Measurements from ENCODE around the gene MAPK14.

MAPK14 gene

DNA sequence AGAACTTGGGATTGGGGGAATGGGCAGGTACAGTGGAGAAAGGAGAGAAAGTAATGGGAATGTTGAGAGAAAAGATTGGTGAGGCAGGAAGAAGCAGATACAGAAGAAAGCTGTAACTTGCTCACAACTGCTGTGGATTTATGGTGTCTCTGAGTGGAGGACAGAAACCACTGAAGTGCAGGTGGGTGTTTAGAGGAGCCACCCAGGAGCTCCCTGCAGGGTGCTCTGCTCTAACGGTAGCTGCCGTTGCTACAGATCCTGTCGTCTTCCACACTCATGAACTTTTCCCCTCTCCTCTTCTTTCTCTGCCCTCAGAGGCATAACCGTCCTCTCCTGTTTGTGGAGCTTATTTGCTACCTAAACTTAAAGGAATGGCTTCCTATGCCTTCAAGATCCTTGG, 75.2 kb downstream of the MAPK14 start:
- DNase-seq (ENCODE audit: low read depth): no peak

DNA sequence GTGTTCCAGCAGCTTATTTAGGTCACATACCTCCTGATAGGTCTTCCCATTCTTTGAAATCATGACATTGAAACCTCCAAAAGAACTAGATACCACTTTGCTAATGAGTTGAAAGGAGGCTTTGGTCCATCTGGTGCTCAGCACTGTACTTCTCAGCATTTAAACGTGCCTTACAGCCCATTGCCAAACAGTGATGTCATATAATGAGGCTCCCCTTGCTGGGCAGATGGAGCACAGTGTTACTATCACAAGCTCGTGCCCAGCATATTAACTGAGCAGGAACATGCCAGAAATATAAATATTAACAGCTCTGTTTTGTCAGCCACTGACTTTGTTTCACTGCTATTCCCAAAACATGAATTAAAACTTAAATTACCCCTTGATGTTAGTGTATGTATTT, 77.2 kb downstream of the MAPK14 start:
- no peak for DNase-seq (ENCODE audit: low read depth)

DNA sequence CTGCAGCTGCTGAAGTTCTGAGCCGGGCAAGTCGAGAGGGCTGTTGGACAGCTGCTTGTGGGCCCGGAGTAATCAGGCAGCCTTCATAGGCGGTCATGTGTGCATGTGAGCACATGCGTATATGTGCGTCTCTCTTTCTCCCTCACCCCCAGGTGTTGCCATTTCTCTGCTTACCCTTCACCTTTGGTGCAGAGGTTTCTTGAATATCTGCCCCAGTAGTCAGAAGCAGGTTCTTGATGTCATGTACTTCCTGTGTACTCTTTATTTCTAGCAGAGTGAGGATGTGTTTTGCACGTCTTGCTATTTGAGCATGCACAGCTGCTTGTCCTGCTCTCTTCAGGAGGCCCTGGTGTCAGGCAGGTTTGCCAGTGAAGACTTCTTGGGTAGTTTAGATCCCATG, 81.5 kb downstream of the MAPK14 start:
- no peak for DNase-seq (ENCODE audit: low read depth)

DNA sequence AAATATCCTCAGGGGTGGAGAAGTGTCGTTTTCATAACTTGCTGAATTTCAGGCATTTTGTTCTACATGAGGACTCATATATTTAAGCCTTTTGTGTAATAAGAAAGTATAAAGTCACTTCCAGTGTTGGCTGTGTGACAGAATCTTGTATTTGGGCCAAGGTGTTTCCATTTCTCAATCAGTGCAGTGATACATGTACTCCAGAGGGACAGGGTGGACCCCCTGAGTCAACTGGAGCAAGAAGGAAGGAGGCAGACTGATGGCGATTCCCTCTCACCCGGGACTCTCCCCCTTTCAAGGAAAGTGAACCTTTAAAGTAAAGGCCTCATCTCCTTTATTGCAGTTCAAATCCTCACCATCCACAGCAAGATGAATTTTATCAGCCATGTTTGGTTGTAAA, 82.4 kb downstream of the MAPK14 start:
- DNase-seq (ENCODE audit: low read depth): no peak

DNA sequence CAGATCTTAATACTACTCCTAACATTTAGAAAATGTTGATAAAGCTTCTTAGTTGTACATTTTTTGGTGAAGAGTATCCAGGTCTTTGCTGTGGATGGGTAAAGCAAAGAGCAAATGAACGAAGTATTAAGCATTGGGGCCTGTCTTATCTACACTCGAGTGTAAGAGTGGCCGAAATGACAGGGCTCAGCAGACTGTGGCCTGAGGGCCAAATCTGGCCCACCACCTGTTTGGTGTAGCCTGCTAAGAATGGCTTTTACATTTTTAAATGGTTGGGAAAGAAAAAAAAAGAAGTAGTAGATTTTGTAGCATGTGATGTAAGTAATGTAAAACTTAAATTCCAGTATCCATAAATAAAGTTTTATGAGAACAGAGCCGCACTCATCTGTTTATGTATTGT, 83.3 kb downstream of the MAPK14 start:
- DNase-seq (ENCODE audit: low read depth): no peak

DNA sequence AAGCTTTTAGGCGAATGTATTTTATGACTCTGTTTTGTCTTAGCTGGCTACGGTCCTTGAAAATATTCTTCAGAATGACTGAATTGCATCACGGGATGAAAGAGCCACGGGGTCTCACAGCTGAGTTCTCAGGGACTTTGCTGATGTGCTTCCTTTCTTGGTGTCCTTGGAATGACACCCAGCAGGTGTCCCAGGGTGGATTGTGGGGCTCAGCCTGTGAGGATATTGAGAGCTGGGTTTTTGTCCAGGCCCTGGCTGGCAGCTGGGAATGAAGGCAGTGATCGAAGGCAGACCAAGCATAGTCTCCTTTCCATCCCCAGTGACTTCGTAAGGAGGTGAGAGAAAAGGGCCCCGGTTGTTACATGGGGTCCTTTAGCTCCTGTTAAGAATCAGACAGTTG, 83.9 kb downstream of the MAPK14 start:
- no peak for DNase-seq (ENCODE audit: low read depth)

DNA sequence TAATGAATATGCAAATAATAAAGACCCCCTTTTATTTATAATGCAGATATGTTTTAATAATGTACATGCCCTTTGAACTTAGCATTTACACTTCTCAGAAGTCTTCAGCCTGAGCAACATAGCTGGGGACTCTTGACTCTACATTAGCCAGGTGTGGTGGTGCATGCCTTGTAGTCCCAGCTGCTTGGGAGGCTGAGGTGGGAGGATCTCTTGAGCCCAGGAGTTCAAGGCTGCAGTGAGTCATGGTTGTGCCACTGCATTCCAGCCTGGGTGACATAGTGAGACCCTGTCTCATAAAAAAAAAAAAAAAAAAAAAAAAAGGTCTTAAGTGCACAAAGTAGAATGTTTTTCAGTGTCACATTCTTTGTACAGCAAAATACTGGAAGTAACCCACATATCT, 85.4 kb downstream of the MAPK14 start:
- DNase-seq (ENCODE audit: low read depth): no peak

DNA sequence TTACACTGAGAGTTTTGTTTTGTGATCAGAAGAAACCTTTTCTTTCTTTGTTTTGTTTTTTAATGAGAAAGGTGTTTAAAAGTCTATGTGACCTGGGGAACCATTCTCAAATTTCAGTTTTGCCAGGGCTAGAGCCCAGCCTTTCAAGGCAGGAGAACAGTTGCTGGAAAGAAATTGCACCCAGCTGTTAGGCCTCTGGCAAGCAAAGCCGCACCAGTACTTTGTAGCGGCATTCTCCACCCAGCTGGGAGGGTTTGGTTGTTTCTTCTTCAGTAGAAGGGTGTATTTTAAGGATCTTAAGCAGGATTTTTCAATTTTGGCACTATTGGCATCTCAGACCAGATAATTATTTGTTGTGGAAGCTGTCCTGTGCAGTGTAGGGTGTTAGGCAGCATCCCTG, 86.1 kb downstream of the MAPK14 start:
- no peak for DNase-seq (ENCODE audit: low read depth)

DNA sequence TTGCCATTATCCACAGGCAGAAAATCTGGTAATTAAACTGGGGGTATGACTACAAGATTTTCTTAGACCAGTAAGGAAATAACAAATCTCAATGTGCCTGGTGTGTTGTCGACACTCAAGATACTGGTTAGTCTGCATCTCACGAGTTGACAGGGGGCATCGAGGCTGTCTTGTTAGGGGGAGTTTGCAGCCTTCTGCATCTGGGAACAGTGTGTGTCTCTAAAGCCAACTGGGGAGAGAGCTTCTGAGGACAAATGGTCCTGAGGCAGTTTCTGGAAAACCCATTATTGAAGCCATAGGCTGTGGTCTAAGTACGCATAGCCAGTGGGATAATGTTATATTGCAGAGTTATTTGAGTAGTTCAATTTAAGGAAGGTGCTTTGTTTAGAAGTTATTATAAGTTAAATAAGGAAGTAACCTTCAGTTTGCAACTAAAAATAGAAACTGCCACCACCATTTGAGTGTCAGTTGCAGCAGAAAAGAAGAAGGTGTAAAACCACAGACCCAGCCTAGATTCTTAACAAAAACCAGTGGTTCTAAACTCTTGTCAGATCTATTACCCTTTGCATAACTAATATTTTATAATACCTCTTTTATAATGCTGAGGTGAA, 87.3 kb downstream of the MAPK14 start:
- no peak for DNase-seq (ENCODE audit: low read depth)

DNA sequence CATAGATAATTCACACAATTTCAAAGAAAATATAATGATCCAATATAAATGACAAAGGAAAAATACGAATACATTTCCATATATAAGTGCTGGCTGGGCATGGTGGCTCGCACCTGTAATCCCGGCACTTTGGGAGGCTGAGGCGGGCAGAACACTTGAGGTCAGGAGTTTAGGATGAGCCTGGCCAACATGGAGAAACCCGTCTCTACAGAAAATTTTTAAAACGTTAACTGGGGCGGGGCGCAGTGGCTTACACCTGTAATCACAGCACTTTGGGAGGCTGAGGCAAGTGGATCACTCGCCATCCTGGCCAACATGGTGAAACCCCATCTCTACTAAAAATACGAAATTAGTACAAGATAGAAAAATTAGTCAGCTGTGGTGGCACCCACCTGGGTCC, 87.8 kb downstream of the MAPK14 start:
- DNase-seq (ENCODE audit: low read depth): no peak

DNA sequence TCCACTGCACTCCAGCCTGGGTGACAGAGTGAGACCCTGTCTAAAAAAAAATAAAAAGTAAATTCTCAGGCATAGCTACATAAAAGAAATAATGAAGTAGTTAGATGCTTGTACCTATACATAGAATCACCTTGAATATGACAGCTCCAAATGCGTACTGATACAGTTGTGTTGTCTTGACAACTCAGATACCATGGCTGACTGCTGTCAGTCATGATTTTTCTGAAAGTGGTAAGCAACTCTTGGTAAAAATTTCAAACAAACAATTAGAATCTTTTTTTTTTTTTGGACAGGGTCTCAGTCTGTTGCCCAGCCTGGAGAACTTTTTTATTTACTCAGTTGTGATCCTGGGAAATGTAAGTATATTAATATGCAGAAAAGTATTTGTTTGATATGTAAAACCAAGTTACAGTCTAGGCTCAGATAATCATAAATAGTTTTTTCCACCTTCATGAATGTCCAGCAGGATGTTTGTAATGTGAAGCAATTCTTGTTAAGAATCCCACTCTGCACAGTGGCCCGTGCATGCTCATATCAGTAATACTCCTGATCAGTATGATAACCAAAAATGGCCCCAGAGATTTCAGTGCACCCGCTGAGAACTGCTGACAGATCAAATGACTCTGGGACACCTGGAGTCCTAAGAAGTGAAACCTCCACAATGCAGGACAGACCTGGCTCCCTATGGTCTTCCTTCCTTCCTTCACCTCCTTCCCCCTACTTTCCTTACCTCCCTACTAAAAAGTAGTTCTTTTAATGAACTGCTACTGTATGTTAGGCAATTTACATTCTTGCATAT, 88.7 kb downstream of the MAPK14 start:
- DNase-seq (ENCODE audit: low read depth): no peak

DNA sequence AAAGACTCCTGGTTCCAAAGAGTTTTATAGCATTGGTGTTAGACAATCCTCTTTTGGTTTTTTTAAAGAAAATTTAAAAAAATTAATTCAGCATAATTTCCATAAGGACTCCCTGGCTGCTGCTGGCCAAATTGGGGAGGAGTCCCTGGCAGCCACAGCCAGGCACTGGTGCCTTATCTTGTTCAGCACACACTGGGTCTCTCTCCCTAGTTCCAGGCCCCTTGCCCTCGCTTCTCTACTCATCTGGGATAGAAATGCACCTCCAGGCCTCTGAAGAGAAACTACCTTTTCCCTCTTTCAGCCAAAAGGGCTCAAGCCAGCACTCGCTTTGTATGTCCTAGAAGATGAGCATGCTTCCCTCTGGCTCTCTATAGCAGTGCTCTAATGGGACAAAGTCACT, 89.3 kb downstream of the MAPK14 start:
- DNase-seq (ENCODE audit: low read depth): no peak

DNA sequence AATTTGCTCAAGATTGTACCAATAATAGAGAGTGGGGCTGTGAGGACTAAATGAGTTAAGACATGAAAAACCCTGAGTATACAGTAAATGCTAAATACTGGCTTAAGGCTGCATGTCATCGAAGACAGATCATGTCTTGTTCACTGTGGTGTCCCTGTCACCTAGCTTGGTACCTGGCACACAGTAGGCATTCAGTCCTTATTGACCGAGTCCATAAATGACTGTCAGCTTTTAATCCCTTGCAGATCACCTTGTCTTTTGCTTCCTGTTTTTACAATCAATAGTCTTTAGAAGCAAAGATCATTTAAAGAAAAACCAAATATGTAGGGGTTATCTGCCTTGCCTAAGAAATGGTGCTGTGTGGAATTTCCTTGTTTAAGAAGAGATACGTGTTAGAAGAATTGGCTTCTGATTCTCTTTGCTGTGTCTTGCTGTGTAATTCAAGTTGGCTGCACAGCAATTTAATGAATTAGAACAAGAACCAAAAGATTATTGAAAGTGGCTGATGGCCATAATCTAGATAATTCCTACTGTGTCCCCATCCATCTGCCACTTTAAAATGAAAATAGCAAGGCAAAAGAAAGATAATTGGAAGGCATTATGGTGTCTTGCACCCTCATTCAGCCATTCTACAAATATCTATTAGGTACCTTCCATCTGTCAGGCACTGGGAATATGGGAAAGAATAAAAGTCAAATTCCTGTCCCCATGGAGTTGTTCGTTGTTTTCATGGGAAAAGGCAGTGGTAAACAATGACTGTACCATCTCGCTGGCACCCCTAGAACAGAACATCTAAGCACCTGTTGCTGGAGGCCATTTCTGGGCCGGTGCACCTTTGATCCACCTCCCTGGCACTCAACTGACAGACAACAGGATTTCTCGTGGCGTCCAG, 90.3 kb downstream of the MAPK14 start:
- no peak for DNase-seq (ENCODE audit: low read depth)

DNA sequence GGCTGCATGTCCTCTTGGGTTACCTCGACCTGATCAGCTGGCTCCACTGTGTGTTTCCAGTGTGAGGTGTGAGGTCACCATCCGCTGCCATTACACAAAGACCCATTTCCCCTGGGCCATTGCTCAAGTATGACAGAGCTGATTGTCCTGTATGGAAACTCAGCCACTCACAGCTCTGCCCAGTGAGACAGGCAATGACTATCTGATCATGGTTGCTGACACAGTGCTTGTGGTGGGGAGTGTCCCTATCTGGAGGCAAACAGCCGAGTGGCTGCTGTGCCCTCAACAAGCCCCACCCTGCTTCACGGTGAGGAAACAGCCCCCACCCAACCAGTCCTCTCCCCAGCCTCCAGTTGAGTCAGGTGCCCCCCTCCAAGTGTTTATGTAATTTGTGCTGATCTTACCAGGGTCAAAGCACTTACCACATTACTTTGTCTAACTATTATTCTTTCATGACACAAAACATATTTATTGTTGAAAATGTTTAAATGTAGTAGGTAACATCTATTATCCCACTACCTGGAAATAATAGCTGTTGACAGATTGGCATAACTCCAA, 91.0 kb downstream of the MAPK14 start:
- DNase-seq (ENCODE audit: low read depth): peak; percentile 50

DNA sequence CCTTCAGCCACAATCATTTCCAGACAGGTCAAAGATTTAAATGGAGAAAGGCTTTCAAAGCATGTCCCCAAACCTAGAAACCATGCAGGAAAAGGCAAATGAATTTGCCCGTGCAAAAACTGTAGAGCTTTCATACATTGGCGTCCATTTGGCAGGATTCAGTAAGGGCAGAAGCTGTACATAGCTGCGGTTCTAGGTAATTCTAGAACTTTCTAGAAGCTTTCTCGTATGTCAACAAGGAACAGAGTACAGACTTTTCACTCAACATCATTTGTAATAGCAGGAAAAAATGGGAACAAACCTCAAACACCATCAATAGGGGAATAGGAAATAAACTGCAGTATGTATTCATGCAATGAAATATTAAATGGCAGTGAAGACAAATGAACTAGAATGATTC, 91.6 kb downstream of the MAPK14 start:
- no peak for DNase-seq (ENCODE audit: low read depth)

DNA sequence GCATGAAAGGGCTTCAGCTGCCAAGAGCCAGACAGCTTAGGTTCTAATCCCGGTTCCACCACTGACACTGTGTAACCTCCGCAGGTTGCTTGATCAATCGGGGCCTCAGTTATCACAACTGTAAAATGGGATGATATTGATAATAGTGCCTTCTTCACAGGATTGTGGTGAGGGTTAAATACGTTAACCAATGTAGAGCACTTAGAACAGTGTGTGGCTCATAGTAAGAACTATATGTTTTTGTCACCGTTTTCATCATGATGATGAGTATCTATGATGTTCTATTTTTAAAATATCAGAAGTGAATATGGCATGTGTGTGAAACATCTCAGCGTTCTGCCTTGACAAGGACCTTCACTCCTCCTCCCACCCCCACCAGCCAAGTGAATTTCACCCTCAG, 92.4 kb downstream of the MAPK14 start:
- DNase-seq (ENCODE audit: low read depth): no peak

DNA sequence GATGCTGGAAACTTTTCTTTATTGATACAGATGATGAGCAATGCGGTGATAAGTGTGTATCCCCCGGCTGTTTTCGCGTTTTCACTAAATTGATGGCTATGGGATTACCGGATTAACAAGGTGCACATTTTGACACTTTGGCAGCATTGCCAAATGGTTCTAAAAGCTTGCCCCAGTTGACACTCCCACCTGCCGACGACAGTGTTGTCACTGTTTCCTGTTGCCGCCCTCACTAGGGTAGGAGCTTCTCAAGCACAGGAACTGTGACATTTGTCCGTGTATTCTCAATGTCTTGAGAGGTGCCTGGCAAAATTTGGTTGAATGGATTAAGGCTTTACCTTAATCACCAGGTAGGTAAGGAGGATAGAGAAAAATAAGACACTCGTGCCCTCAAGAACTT, 92.9 kb downstream of the MAPK14 start:
- DNase-seq (ENCODE audit: low read depth): peak; percentile 62

DNA sequence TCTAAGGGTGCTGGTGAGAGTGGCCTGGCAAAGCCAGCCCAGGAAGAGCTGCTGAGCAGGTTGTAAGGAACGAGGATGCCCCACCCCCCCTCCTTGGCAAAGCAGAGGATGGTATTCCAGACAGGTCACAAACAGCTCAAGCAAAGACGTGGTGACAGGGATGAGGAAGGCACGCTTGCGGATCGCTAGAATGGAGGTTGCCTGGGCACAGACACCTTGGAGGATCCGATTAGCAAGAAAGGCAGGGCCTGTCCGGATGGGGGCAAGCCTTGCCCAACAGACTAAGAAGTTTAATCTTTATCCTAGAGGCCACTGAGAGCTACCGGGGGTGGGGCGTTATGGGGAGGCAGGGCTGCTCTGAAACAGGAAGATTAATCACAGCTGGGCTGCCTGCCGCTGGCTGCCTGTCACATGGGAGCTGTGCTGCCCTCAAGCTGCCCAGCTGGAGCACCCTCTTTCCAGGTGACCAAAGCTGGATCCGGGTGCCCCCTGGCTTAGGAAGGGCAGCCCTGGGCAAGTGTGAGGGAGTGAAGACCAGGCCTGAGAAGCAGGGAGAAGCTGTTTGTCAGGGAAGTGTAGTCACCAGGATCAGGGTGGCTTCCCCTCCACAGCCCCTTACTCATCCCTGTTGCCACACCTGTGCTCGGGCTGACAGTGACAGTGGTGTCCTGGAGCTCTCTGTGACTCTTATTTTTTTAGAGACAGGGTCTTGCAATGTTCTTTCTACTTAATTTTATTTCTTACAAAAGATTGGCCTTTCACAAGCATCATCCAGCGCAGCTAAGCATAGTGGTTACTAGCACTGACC, 93.6 kb downstream of the MAPK14 start:
- no peak for DNase-seq (ENCODE audit: low read depth)

DNA sequence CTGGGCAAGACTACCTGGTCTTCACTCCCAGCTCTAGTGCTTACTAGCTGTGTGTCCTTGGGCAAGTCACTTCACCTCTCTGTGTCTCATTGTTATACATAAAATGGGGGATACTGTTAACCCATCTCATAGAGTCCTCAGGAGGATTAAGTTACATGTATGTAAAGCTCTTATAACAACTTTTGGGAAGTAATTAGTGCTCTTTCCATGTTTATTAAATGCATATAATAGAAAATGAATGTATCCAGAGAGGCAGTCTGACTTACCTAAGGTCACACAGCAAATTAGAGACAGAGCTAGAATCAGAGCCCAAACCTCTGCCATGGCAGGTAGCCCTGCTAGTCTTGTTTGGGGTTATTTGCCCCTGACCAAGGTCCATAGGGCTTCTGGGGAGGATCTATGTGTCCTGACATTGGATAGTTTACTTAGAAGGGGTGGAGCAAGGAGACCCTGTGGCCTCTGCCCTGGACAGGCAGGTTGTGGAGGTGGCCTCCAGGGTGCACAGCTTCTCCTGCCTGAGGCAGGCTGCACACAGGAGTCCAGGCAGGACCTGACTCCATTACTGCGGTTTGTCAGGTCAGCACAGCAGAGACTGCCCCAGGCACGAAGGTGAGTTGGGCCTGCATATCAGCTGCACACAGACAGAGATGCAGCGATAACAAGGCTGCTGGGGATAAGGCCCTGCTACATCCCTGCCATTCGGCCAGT, 94.3 kb downstream of the MAPK14 start:
- DNase-seq (ENCODE audit: low read depth): no peak

DNA sequence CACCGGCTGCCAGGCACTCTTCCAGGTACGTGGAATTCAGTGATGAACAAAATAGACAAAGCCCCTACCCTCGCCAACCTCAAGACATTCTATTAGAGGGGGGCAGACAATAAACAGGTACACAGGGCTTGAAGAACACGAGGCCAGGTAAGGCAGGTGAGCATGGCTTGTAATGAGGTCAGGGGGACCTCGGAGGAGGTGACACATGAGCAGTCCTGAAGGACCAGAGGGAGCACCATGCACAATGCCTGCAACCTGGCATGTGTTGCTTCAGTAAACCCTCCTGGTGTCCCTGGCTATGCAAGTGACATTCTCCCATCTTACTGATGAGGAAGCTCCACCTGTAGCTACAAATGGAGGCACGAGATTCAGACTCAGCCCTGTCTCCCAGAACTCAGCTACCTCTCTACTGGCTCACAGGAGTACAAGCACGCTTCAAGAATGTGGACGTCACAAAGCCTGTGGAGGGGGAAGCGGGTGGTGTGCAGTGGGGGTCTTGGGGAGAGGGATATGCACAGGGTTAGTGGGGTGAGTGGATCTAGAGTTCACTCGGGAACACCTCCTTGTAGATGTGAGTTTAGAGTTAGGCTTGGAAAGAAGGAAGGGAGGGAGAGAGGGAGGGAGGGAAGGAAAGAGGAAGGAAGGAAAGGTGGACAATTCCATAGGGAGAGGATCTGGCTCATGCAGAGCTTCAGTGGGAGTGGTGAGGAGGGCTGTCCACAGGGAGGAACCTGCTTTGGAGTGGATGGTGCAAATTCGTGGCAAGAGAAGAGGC, 95.1 kb downstream of the MAPK14 start:
- no peak for DNase-seq (ENCODE audit: low read depth)
